ACHN (cell line): ENCODE data around the gene MAEA.

Experiments used
- DNase-seq: peaks from one replicate; pipeline ENCODE4 v3.0.0-alpha.2; 2015
- in situ Hi-C: cut with HindIII; loops from 2 replicates; pipeline ENCODE4 v1.10.0; 2017; ENCODE audit warnings: low sequenced_read_pairs, low pct_ligation_motif_present, low pct_unique_long_range_greater_than_20kb

MAEA gene

GRCh38 chr4:1356181-1356998, 66.7 kb downstream of the MAEA start:
- in situ Hi-C loops = no loop called here
- DNase-seq = peak; percentile 47

GRCh38 chr4:1357356-1358248, 67.9 kb downstream of the MAEA start:
- in situ Hi-C loops = no loop called here
- DNase-seq = no peak

GRCh38 chr4:1358421-1359143, 68.9 kb downstream of the MAEA start:
- no peak for DNase-seq
- in situ Hi-C loops = no loop called here

GRCh38 chr4:1359144-1359501, 69.4 kb downstream of the MAEA start:
- in situ Hi-C loops = no loop called here
- no peak for DNase-seq

GRCh38 chr4:1359976-1360375, 70.3 kb downstream of the MAEA start:
- in situ Hi-C loops = no loop called here
- DNase-seq = no peak

GRCh38 chr4:1360423-1361283, 71.0 kb downstream of the MAEA start:
- in situ Hi-C loops = no loop called here
- no peak for DNase-seq

- no peak for DNase-seq
- in situ Hi-C loops = no loop called here
Observed at GRCh38 chr4:1361431-1361830, 71.7 kb downstream of the MAEA start.

GRCh38 chr4:1362046-1362445, 72.4 kb downstream of the MAEA start:
- no peak for DNase-seq
- in situ Hi-C loops = no loop called here

- in situ Hi-C loops = no loop called here
- DNase-seq = no peak
Observed at GRCh38 chr4:1362521-1362920, 72.8 kb downstream of the MAEA start.

GRCh38 chr4:1363513-1363912, 73.8 kb downstream of the MAEA start:
- in situ Hi-C loops = no loop called here
- no peak for DNase-seq

GRCh38 chr4:1364217-1364616, 74.5 kb downstream of the MAEA start:
- no peak for DNase-seq
- in situ Hi-C loops = no loop called here

- no peak for DNase-seq
- in situ Hi-C loops = no loop called here
Observed at GRCh38 chr4:1364748-1365147, 75.1 kb downstream of the MAEA start.

- in situ Hi-C loops = no loop called here
- DNase-seq = no peak
Observed at GRCh38 chr4:1365271-1366178, 75.8 kb downstream of the MAEA start.

- no peak for DNase-seq
- in situ Hi-C loops = no loop called here
Observed at GRCh38 chr4:1366371-1367229, 76.9 kb downstream of the MAEA start.

GRCh38 chr4:1367230-1367935, 77.7 kb downstream of the MAEA start:
- in situ Hi-C loops = no loop called here
- DNase-seq = no peak

GRCh38 chr4:1367936-1368289, 78.2 kb downstream of the MAEA start:
- in situ Hi-C loops = no loop called here
- DNase-seq = no peak
